ENCODE results near the gene PRND. TPM values are rescaled to one million over a fixed set of nuclear protein-coding genes. Genes with fewer than 3 reads are reported as not detected.

The PRND gene
- total RNA-seq, 2 donors from 2014 or later, result 0.24 to 0.88 TPM

- H3K4me1 ChIP-seq (ENCODE audit: control insufficient read depth, insufficient read depth, low read length), result no peaks in the 10 kb centered on the region
- no peak for TF ChIP-seq CTCF (conservative IDR thresholded peaks at IDR 0.05)
- Mint-ChIP-seq H3K27me3 (ENCODE audit: insufficient read depth) (peaks cover 8% of the 10 kb centered on the region), H3K4me3 (no peak overlapping the region), H3K27ac (no peak overlapping the region), H3K4me1 (peaks cover 7% of the 10 kb centered on the region), H3K36me3 (ENCODE audit: low read depth) (peaks cover 2% of the 10 kb centered on the region), H3K9me3 (no peaks in the 10 kb centered on the region)
- no peak for DNase-seq
- no peak overlapping the region for H3K27ac ChIP-seq (ENCODE audit: low read depth, low read length)
- H3K27me3 ChIP-seq (ENCODE audit: control insufficient read depth, insufficient read depth, low read length, poor library complexity, severe bottlenecking), result peaks cover 10% of the 10 kb centered on the region
- WGBS, 2 experiments (ENCODE audit: insufficient coverage in 1 of 2, insufficient read length in 1 of 2), result 80 to 85% methylated on average over 1 to 2 of the region's 2 CpGs
- no peak overlapping the region for H3K9ac ChIP-seq (ENCODE audit: extremely low read depth, low read length, poor library complexity, severe bottlenecking)
- H3K9me3 ChIP-seq (ENCODE audit: control insufficient read depth, low read length), result no peaks in the 10 kb centered on the region
- no peak overlapping the region for H3K4me3 ChIP-seq (ENCODE audit: low read length)
- H3K36me3 ChIP-seq (ENCODE audit: control insufficient read depth, insufficient read depth, low read length), result no peaks in the 10 kb centered on the region
These were observed 32.5 kb upstream of the PRND start for GRCh38 chr20:4689220-4689619.

GRCh38 chr20:4691753-4692152, 30.0 kb upstream of the PRND start:
- DNase-seq, result no peak
- Mint-ChIP-seq H3K27me3 (ENCODE audit: insufficient read depth) (no peaks in the 10 kb centered on the region), H3K36me3 (ENCODE audit: low read depth) (peaks cover 2% of the 10 kb centered on the region), H3K9me3 (no peaks in the 10 kb centered on the region), H3K27ac (no peak overlapping the region), H3K4me1 (peaks cover 5% of the 10 kb centered on the region), H3K4me3 (no peak overlapping the region)
- no peak for TF ChIP-seq CTCF (conservative IDR thresholded peaks at IDR 0.05)
- Histone ChIP-seq H3K4me1 (ENCODE audit: control insufficient read depth, insufficient read depth, low read length) (no peaks in the 10 kb centered on the region), H3K36me3 (ENCODE audit: control insufficient read depth, insufficient read depth, low read length) (no peaks in the 10 kb centered on the region), H3K9ac (ENCODE audit: extremely low read depth, low read length, poor library complexity, severe bottlenecking) (no peak overlapping the region), H3K27me3 (ENCODE audit: control insufficient read depth, insufficient read depth, low read length, poor library complexity, severe bottlenecking) (no peaks in the 10 kb centered on the region), H3K4me3 (ENCODE audit: low read length) (no peak overlapping the region), H3K27ac (ENCODE audit: low read depth, low read length) (no peak overlapping the region), H3K9me3 (ENCODE audit: control insufficient read depth, low read length) (no peaks in the 10 kb centered on the region)
- 80 to 100% methylated on average over 1 to 2 of the region's 2 CpGs for WGBS, 2 experiments (ENCODE audit: insufficient coverage in 1 of 2, insufficient read length in 1 of 2)

- peaks cover 2% of the 10 kb centered on the region for H3K4me1 Mint-ChIP-seq
- Histone ChIP-seq H3K4me3 (ENCODE audit: low read length) (no peak overlapping the region), H3K9ac (ENCODE audit: extremely low read depth, low read length, poor library complexity, severe bottlenecking) (no peak overlapping the region), H3K27ac (ENCODE audit: low read depth, low read length) (no peak overlapping the region), H3K4me1 (ENCODE audit: control insufficient read depth, insufficient read depth, low read length) (no peaks in the 10 kb centered on the region), H3K27me3 (ENCODE audit: control insufficient read depth, insufficient read depth, low read length, poor library complexity, severe bottlenecking) (no peaks in the 10 kb centered on the region), H3K36me3 (ENCODE audit: control insufficient read depth, insufficient read depth, low read length) (no peaks in the 10 kb centered on the region), H3K9me3 (ENCODE audit: control insufficient read depth, low read length) (no peaks in the 10 kb centered on the region)
- H3K27ac Mint-ChIP-seq, result no peak overlapping the region
- H3K4me3 Mint-ChIP-seq, result no peak overlapping the region
- H3K36me3 Mint-ChIP-seq (ENCODE audit: low read depth), result peaks cover 2% of the 10 kb centered on the region
- no peak for TF ChIP-seq CTCF (conservative IDR thresholded peaks at IDR 0.05)
- 88% methylated on average over 1 of the region's 1 CpG; no CpG with 5 or more reads in 1 of the 2 experiments for WGBS, 2 experiments (ENCODE audit: insufficient coverage in 1 of 2, insufficient read length in 1 of 2)
- no peaks in the 10 kb centered on the region for H3K27me3 Mint-ChIP-seq (ENCODE audit: insufficient read depth)
- no peaks in the 10 kb centered on the region for H3K9me3 Mint-ChIP-seq
- DNase-seq, result no peak
These were observed 27.6 kb upstream of the PRND start for GRCh38 chr20:4694076-4694475.

All from endodermal cell (in vitro differentiated cells).